Right lobe of liver (tissue), 4 donors: ENCODE measurements around the gene PALB2.

Experiments used
- POLR2A ChIP-seq: fragments of 450-650 bp; IDR thresholded peaks from one replicate; pipeline ENCODE4 v1.6.1; 2017; ENCODE audit warnings: antibody characterized with exemption, mild to moderate bottlenecking
- TF ChIP-seq, protein P1 (sequence below), 4 donors: fragments of 200-600 bp in 3 of 4; fragments of 450-650 bp in 1 of 4; IDR thresholded peaks; one replicate each; pipeline versions ENCODE4 v1.5.1 to v1.8.0; 2016 to 2022; ENCODE audit warnings: antibody characterized with exemption in 4 of 4, mild to moderate bottlenecking in 2 of 4
- donor health status: DM: no; HTN: no; CAD: no.
- donor health status: DM: no; HTN: no; CAD: no.
- donor health status: DM: no; HTN: yes; CAD: no.

DNA sequence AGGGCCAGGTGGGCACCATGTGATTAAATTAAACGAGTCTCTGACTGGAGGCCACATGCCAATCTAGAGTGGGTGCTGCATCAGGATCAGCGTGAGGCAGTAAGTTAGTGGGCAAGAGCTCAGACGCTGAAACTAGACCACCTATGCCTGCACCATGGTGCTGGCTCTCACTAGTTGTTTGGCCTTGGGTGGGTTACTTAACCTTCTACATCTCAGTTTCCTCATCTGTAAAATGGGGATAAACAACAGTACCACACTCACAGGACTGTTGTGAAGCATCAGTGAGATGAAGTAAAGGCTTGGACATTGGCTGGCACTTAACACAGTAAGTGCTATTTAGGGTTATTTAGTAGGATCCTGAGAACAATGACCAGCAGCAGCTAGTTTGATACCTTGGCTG is 50.9 kb downstream of the PALB2 start:
- TF ChIP-seq, protein P1, sequence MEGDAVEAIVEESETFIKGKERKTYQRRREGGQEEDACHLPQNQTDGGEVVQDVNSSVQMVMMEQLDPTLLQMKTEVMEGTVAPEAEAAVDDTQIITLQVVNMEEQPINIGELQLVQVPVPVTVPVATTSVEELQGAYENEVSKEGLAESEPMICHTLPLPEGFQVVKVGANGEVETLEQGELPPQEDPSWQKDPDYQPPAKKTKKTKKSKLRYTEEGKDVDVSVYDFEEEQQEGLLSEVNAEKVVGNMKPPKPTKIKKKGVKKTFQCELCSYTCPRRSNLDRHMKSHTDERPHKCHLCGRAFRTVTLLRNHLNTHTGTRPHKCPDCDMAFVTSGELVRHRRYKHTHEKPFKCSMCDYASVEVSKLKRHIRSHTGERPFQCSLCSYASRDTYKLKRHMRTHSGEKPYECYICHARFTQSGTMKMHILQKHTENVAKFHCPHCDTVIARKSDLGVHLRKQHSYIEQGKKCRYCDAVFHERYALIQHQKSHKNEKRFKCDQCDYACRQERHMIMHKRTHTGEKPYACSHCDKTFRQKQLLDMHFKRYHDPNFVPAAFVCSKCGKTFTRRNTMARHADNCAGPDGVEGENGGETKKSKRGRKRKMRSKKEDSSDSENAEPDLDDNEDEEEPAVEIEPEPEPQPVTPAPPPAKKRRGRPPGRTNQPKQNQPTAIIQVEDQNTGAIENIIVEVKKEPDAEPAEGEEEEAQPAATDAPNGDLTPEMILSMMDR (IDR thresholded peaks at IDR 0.05): no peak
- TF ChIP-seq POLR2A: no peak
